ENCODE measurements around the gene UBE3D.

- TF ChIP-seq CTCF (IDR thresholded peaks at IDR 0.05; ENCODE audit: insufficient read depth, low read length, poor library complexity, severe bottlenecking) (no peak), EZH2phosphoT487 (conservative IDR thresholded peaks at IDR 0.05; ENCODE audit: low read length) (no peak)
Measured at GRCh38 chr6:82915666-82916065, 150.0 kb downstream of the UBE3D start.
